H1 (cell line): ENCODE data around the gene PARD3. TPM values are rescaled to one million over a fixed set of nuclear protein-coding genes. Genes with fewer than 3 reads are reported as not detected.

Experiments used
- CBX8 ChIP-seq: fragments of 300-800, 300-1000 bp; sonication (generic); IDR thresholded peaks from 2 replicates; pipeline ENCODE4 v1.7.1; 2016; ENCODE audit warnings: low read depth, low read length, borderline replicate concordance
- CHD7 ChIP-seq: fragments of 300-600 bp; sonication (generic); IDR thresholded peaks from 2 replicates; pipeline ENCODE4 v1.7.1; 2012; ENCODE audit warnings: low read length, moderate library complexity, mild to moderate bottlenecking, inconsistent platforms; ENCODE audit not compliant: insufficient replicate concordance
- CTBP2 ChIP-seq: IDR thresholded peaks from 2 replicates; pipeline ENCODE4 v1.7.0; 2011; ENCODE audit warnings: borderline replicate concordance, mild to moderate bottlenecking, moderate library complexity, mixed read lengths, low read length; ENCODE audit not compliant: insufficient read depth, insufficient read length
- MAFK ChIP-seq: IDR thresholded peaks from 2 replicates; pipeline ENCODE4 v1.6.1; 2012; ENCODE audit warnings: low read depth, mild to moderate bottlenecking, improper control_type of control experiment, low read length
- POLR2A ChIP-seq, 2 experiments: IDR thresholded peaks; 1 replicate in 1 of 2; 2 replicates in 1 of 2; pipeline ENCODE4 v1.6.1; 2011; ENCODE audit warnings: low read depth in 2 of 2, low read length in 2 of 2, mild to moderate bottlenecking in 2 of 2; ENCODE audit errors: control extremely low read depth in 1 of 2
- RFX5 ChIP-seq: IDR thresholded peaks from 2 replicates; pipeline ENCODE4 v1.6.1; 2011; ENCODE audit warnings: low read depth, low read length, improper control_type of control experiment, borderline replicate concordance
- TAF1 ChIP-seq: IDR thresholded peaks from 2 replicates; pipeline ENCODE4 v1.6.1; 2011; ENCODE audit warnings: mild to moderate bottlenecking, low read depth, low read length
- TAF7 ChIP-seq: optimal IDR thresholded peaks from 2 replicates; pipeline ENCODE3; 2011; ENCODE audit warnings: low read depth, mild to moderate bottlenecking, inconsistent platforms, low read length, moderate library complexity, borderline replicate concordance
- polyA plus RNA-seq, 7 experiments: library from polyadenylated mRNA; depleted of rRNA in 3 of 7; stranded (reverse) in 5 of 7; unstranded in 2 of 7; fragments of >200 nt in 5 of 7; fragments of 200-250 nt in 2 of 7; gene quantifications; 1 replicate in 5 of 7; 2 replicates in 1 of 7; 4 replicates in 1 of 7; pipeline versions ENCODE4 v1.2.1 to v1.2.3, GENCODE V29; 2011 to 2013; ENCODE audit warnings: missing spikeins in 2 of 7, mixed read lengths in 2 of 7
- total RNA-seq: library from RNA; stranded (reverse); fragmentation: NEBNext Ultra II Directional; extraction: Animal tissue kit (Norgen Biotek cat#: 25700); gene quantifications from 2 replicates; pipeline ENCODE4 v1.2.1, GENCODE V29; 2021

PARD3 gene
- total and polyA plus RNA-seq, 2 of the 8 experiments (the other 6 are each of a cell fraction or from before 2014, with no cell fraction given) = 19.7 to 49.1 TPM

DNA sequence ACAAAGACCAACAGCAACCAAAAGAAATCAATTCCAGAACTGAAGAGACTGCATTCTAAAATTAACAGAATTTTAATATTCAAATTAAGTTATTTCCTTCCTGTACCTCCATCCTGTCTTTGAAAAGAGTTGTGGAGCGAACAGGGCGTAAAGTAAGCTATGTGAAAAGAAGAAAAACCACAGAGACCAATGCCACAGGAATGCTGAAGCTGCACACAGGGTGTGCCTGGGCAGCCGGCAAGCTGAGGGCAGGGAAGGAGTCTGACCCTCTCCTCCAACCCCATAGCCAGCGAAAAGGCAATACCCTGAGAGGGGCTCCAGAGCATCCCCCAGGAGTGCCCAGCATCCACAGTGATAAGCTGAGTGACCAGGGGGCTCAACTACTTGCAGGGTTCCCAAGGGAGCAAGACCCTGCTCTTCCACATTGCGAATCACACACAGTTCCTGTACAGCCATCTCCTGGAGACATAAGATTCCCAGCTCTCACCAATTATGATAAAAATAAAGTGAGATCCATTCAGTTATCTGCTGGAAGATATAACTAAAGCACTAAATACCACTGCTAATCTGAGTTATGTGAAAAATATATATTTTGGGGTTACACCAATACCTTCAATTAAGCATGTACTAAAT lies 93.8 kb downstream of the PARD3 start (continued):
- no peak for TF ChIP-seq TAF7
- TF ChIP-seq RFX5 = no peak
- no peak for TF ChIP-seq MAFK
- no peak for TF ChIP-seq POLR2A (IDR thresholded peaks at IDR 0.05; ENCODE audit: control extremely low read depth in 1 of 2, low read depth in 2 of 2, low read length in 2 of 2)
- no peak for TF ChIP-seq CBX8
- no peak for TF ChIP-seq TAF1
- no peak for TF ChIP-seq CHD7
- TF ChIP-seq CTBP2 = no peak
